Adipose tissue (tissue), 3 donors: ENCODE results near the gene MYO1D. TPM values are rescaled to one million over a fixed set of nuclear protein-coding genes. Genes with fewer than 3 reads are reported as not detected.

Experiments
- H3K27ac ChIP-seq: one replicate; pipeline ENCODE4 v1.5.1; 2013; ENCODE audit warnings: low read depth, low read length
- WGBS, 3 donors: extraction: QIAGEN DNeasy Blood & Tissue Kit; methylation state at CpG; one replicate each; pipeline ENCODE4 v1.1.7; 2013; 5-methylcytosine and 5-hydroxymethylcytosine counted together
- polyA plus RNA-seq, 3 donors: library from polyadenylated mRNA; stranded (reverse); fragments of 200-250 nt; gene quantifications; one replicate each; pipeline ENCODE4 v1.2.3, GENCODE V29; 2013
- donor health status: healthy with polysubstance abuse.
- donor health status: Bipolar disorder and iron deficiency.
- donor health status: healthy.

The MYO1D gene
- polyA plus RNA-seq, 3 donors, result 8.5 to 11.6 (median 11.4) TPM

GRCh38 chr17:32519228-32520103 is 357.5 kb downstream of the MYO1D start:
- no peak overlapping the region for H3K27ac ChIP-seq
- 1 to 3% (median 2%) methylated on average over 50 to 61 of the region's 61 CpGs for WGBS, 3 donors

DNA sequence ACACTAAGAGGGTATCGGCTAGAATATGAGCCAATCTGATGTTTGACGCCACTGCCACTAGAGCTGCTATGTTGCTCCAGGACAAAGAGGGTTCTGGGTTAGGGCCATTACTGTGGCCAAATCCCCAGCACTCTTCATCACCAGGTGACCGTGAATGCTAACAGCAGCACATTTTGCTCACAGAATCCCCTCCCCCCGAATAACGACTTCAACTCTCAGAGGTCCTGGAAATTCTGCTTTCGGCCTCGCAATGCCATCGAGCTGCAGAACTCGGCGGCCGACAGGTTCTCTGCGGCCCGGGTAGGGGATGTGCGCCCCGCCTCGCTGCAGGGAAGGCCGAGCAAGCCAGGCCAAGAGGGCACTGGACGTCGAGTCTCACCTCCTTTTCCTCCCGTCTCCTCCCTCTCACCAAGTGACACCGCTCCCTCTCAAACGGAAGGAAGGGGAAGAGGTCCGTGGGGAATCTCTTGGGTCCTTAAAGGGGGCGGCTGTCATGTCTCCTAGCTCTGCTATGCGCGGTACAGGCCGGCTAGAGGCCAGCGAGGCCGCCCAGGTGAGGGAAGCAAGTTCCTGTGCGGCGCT is 358.2 kb downstream of the MYO1D start:
- no peak overlapping the region for H3K27ac ChIP-seq
- WGBS, 3 donors, result 29 to 52% (median 32%) methylated on average over 28 to 31 of the region's 31 CpGs

- WGBS, 3 donors, result 93 to 95% (median 94%) methylated on average over 5 of the region's 7 CpGs
- H3K27ac ChIP-seq, result no peak overlapping the region
These were observed 358.9 kb downstream of the MYO1D start for GRCh38 chr17:32517982-32518381.

GRCh38 chr17:32516940-32517701 is 359.8 kb downstream of the MYO1D start:
- H3K27ac ChIP-seq, result no peak overlapping the region
- 78 to 84% (median 79%) methylated on average over 12 of the region's 12 CpGs for WGBS, 3 donors

GRCh38 chr17:32516450-32516849 is 360.5 kb downstream of the MYO1D start:
- no peak overlapping the region for H3K27ac ChIP-seq
- 15 to 93% (median 29%) methylated on average over 2 of the region's 2 CpGs for WGBS, 3 donors

DNA sequence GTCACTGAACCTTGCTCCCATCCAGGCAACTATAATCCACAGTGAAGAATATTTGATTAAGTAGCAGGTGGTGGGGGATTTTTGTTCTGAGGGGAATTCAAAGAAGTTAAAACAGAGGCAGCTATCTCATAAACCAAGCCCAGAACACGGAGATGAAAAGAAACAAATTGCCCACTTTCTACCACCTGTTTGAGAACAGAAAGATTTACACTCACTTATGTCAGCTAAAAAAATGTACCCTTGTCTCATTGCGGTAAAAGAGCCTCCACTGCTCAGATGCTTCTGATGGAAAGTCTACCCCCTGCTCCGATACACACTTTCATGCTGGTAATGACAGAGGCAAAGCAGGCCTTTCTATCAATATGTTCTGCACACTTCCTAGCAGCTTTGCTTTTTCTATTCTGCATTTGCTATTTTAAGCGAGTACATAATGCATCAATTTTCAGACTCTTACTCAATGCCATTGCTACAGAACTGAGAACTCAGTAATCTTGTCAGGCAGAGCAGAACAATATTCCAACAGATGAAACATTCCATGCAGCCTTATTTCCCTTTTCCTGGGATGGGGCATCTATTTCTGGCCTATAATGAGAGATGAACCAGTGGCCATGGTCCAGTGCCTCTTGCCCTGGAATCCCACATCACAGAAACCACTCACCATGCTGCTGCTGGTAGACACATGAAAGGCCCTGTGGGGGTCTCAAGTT is 361.1 kb downstream of the MYO1D start:
- 91 to 94% (median 94%) methylated on average over 4 of the region's 4 CpGs for WGBS, 3 donors
- no peak overlapping the region for H3K27ac ChIP-seq

- no peak overlapping the region for H3K27ac ChIP-seq
- WGBS, 3 donors, result 66 to 83% (median 70%) methylated on average over 4 of the region's 4 CpGs
These were observed 362.3 kb downstream of the MYO1D start for GRCh38 chr17:32514606-32515005.

- WGBS, 3 donors, result 84 to 94% (median 90%) methylated on average over 3 of the region's 3 CpGs
- no peak overlapping the region for H3K27ac ChIP-seq
These were observed 363.3 kb downstream of the MYO1D start for GRCh38 chr17:32513579-32513978.

DNA sequence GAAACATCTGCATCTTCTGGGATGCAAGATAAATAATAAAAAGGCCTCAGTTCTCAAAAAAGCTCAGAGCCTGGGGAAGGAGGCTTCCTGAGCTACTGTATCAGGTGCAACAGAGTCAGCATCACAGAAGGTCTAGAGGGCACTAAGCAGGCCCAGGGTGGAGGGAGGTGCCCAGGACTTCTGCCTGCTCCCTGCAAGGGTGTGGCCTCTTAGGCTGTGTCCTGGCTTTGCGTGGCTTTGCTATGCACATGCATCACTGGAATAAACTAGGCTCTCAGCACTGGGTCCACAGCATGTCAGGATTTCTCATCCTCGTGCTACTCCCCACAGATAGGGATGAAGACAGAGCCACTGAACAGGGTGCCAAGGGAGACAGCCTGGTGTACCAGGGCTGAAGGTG is 364.6 kb downstream of the MYO1D start:
- H3K27ac ChIP-seq, result no peak overlapping the region
- 87 to 95% (median 93%) methylated on average over 2 of the region's 2 CpGs for WGBS, 3 donors

GRCh38 chr17:32510466-32510865 is 366.5 kb downstream of the MYO1D start:
- WGBS, 3 donors, result 83 to 89% (median 86%) methylated on average over 7 of the region's 7 CpGs
- H3K27ac ChIP-seq, result no peak overlapping the region

DNA sequence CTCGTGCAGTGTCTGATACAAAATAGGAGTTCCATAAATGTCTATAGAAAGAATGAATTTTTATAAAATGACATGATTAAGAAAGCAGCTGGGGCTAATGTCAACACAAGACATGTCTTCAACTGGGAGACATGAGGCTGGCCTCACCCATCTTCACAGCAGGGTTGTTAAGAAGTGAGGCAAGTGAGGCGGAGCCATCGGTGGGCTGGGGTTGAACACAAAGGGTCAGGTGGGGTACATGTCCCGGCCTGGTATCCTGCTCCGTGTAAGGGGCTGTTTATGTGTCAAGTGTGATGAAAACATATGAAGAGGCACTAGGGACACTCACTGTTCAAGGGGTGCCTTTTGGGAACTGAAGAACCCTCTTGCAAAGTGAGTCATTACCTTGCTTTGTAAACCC is 368.0 kb downstream of the MYO1D start:
- WGBS, 3 donors, result 88 to 95% (median 90%) methylated on average over 5 of the region's 5 CpGs
- H3K27ac ChIP-seq, result no peak overlapping the region

DNA sequence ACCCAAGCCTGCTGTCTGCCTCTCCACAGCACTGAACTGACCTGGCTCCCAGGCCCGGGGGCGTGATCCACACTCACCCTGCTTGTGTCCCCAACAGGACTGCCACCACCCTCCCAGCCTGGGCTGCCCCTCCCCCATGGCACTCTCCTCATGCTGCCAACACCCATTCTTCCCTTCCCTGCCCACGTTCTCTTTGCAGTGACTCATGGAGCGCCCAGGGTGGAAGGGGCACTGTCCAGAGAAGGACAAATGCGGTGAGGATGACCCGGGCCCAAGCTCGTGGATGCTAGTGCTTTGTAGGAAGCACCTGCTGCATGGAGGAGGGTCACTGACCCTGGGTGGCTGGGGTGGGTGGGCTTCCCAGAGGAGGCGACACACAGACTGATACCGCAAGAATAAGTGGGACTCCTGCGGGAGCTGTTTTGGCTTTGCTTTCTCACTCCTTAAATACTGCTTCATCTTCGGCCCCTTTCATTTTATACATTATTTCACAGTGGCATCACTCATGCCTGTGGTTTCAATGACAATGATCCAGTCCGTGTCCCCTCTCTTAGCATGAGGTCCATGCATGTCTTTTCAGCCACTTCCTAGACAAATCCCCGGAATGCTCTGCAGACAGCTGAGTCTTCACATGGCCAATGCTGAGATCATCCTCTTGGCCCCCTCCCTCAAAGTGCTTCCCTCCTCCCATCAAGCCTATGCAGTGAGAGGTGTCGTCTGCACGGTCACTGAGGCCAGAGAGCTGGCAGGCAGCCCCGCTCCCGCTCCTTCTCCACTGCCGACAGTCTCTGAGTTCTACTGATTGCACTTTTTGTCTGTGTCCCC is 372.5 kb downstream of the MYO1D start:
- H3K27ac ChIP-seq, result no peak overlapping the region
- WGBS, 3 donors, result 79 to 85% (median 83%) methylated on average over 18 of the region's 18 CpGs

- H3K27ac ChIP-seq, result no peak overlapping the region
- 56 to 78% (median 63%) methylated on average over 7 of the region's 7 CpGs for WGBS, 3 donors
These were observed 373.4 kb downstream of the MYO1D start for GRCh38 chr17:32503251-32504165.

GRCh38 chr17:32502710-32503109 is 374.2 kb downstream of the MYO1D start:
- H3K27ac ChIP-seq, result no peak overlapping the region
- 62 to 83% (median 71%) methylated on average over 10 of the region's 10 CpGs for WGBS, 3 donors

GRCh38 chr17:32502013-32502412 is 374.9 kb downstream of the MYO1D start:
- WGBS, 3 donors, result 95 to 99% (median 95%) methylated on average over 3 of the region's 3 CpGs
- H3K27ac ChIP-seq, result no peak overlapping the region

- 76 to 84% (median 82%) methylated on average over 9 of the region's 9 CpGs for WGBS, 3 donors
- no peak overlapping the region for H3K27ac ChIP-seq
These were observed 378.5 kb downstream of the MYO1D start for GRCh38 chr17:32498391-32498790.
